Activated CD8-positive, alpha-beta memory T cell treated with anti-CD3 and anti-CD28 coated beads for 36 hours (primary cell): ENCODE results near the gene NR5A1. TPM values are rescaled to one million over a fixed set of nuclear protein-coding genes. Genes with fewer than 3 reads are reported as not detected.

Experiments
- CTCF ChIA-PET: fragments of 350-600 bp; sonication (Branson Sonifier 250); formaldehyde crosslinking; loops from one replicate; lab custom pipeline; 2021; ENCODE audit warnings: antibody characterized with exemption; lab: Charles Lee
- POLR2A ChIA-PET: fragments of 350-600 bp; sonication (Branson Sonifier 250); formaldehyde crosslinking; loops from one replicate; lab custom pipeline; 2021; ENCODE audit warnings: antibody characterized with exemption; lab: Charles Lee
- total RNA-seq, 2 experiments: library from RNA; stranded (reverse); gene quantifications; one replicate each; pipeline ENCODE4 v1.2.3, GENCODE V29; 2021

Gene NR5A1
- total RNA-seq, 2 experiments from 2014 or later: not detected

- ChIA-PET CTCF (no interaction called here), POLR2A (no interaction called here)
These were observed 54.9 kb downstream of the NR5A1 start for GRCh38 chr9:124452326-124452725.

DNA sequence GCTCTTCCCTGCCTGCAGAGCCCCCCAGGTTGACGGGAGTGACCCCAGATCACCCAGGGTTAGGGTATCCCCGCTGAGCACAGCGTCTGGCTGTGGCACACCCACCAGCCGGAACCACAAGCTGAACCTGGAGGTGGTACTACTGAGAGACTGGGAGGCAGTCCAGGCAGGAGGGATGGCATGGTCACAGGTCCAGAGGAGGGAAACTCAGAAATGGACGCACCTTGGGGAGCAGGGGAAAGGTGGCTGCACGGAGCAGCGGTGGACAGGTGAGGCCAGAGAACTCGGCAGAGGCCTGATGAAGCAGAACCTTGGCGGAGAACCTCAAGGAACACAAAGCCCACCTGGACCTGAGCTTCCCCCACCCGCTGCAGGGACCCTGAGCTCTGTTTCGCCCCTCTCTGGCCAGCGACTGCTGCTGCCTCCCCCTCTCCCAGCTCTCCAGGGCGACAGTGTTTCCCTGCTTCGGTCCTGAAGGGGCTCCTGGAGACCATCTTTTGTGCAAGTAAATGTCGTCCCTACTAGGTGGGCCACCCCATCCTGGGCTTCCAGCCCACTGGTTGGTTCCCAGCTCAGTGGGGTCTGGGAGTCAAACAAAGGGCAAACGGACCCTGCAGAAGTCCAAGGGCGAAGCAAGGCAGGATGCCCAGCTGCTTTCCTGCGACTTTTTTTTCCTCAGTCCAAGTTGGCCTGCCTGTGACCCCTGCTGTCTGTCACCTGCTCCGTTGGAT lies 56.1 kb downstream of the NR5A1 start:
- ChIA-PET CTCF (no interaction called here), POLR2A (no interaction called here)

DNA sequence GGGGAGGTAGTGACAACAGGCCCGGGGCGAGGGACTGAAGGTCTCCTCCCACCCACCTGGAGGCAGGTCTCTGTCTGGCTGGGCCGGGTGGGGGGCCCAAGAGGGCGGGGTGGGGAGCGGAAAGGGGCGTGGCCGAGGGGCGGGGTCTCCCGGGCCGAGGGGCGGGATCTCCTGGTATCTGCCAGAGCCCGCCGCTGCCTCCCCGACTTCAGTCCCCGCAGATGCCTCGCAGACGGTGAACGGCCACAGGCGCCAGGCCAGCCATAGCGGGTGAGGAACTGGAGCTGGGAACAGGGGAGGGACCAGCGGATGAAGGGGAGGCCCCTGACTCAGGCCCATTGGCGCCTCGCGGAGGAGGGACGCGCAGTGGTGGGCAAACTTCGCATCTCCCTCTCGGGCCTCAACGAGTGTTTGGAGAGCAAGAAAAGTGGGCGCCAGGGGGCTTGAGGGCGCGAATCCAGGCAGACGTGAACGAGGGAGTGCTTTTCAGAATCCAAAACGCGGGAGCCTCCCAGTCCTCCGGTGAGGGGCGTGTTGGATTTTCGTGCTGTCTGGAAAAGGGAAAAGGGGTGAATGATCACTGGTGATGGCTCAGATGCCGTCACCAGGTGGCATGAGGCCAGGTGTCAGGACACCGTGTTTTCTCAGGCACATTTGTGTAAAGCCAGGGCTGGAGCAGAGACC lies 56.8 kb downstream of the NR5A1 start, which contains the start of gene ADGRD2:
Gene ADGRD2 (plus strand): TSS at position 211 of the 684 bp plus-strand sequence. CDS start 1,216 bp downstream, outside the sequence.
- ChIA-PET CTCF (interaction anchor here (0.6 kb wide), 1 partner anchor 30 kb away, joined by 3 read pairs; no protein-coding TSS in a partner anchor), POLR2A (no interaction called here)

- ChIA-PET POLR2A (no interaction called here), CTCF (interaction anchor here (0.6 kb wide), 1 partner anchor 30 kb away, joined by 3 read pairs; no protein-coding TSS in a partner anchor)
These were observed 57.6 kb downstream of the NR5A1 start for GRCh38 chr9:124449381-124450151.

DNA sequence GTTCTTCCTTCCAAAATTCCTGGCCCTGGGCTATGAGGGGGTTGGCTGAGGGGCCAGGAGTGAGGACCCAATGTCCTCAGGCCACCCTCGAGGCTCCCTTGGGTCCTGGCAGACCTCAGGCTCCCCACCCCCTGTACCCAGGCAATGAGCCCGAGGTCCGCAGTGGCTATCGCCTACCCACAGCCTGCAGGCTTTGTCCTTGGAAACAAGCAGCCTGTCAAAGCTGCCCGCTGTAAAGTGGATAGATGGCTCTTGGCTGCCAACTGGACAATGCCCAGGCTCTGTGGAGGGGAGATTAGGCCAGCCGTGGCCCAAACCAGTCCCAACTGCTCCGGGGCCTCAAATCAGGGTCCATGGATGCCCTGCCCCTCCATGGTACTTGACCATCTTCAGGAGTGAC lies 59.2 kb downstream of the NR5A1 start:
- CTCF ChIA-PET: interaction anchor here (0.7 kb wide), 1 partner anchor 28 kb away, joined by 3 read pairs; no protein-coding TSS in a partner anchor
- POLR2A ChIA-PET: no interaction called here

DNA sequence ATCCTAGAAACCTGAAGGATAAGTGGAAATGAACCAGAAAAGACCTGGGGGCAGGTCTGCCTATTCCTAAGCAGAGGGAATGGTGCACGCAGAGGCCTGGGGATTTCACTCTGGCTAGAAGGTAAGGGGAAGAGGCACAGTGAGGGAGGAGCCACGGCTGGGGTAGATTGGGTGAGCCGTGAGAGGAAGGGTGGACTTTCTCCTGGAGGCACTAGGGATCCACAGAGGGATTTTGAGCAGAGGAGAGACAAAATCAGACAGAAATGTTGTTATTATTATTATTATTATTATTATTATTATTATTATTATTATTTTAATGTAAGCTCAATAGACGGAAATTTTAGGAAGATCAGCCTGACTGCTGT lies 59.9 kb downstream of the NR5A1 start:
- ChIA-PET CTCF (no interaction called here), POLR2A (no interaction called here)

GRCh38 chr9:124444166-124444565 lies 63.0 kb downstream of the NR5A1 start:
- POLR2A ChIA-PET: interaction anchor here (0.7 kb wide), 1 partner anchor 14 kb away, joined by 7 read pairs; no protein-coding TSS in a partner anchor
- CTCF ChIA-PET: interaction anchor here (0.6 kb wide), 1 partner anchor 67 kb away, joined by 4 read pairs; no protein-coding TSS in a partner anchor

DNA sequence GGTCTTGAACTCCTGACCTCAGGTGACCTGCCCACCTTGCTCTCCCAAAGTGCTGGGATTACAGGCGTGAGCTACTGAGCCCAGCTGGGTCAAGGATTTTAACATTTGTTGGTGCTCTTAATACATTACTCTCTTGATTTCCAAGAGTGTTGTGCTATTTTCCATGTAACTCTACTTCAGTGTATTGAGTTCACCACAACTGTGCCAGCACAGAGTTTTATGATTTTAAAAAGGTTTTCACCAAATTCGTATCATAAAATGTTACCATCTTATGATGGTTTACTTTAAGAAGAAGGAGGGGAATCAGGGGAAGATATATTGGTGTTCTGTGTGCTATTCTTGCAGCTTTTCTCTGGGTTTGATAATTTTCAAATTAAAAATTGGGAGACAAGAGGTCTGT lies 63.6 kb downstream of the NR5A1 start:
- ChIA-PET POLR2A (no interaction called here), CTCF (interaction anchor here (0.6 to 0.8 kb wide), 3 partner anchors 68 to 1976 kb away, joined by 3 to 4 read pairs (median 3); no protein-coding TSS in a partner anchor)

DNA sequence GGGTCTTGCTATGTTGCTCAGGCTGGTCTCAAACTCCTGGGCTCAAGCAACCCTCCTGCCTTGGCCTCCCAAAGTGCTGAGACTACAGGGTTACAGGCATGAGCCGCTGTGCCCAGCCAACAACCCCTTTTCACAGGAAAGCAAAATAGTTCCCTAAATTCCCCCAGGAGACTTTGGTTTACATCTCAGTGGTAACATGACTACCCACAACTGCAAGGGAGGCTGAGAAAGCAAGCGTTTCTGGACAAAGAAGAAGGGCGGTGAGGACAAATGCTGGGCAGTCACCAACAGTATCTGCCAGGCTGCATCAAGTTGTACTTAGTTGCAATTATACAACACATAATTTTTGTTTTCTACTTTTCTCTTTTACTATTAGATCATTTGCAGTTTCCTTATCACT lies 64.4 kb downstream of the NR5A1 start:
- ChIA-PET CTCF (interaction anchor here (0.8 kb wide), 1 partner anchor 1641 kb away, joined by 3 read pairs; no protein-coding TSS in a partner anchor), POLR2A (no interaction called here)

GRCh38 chr9:124442379-124442778 lies 64.8 kb downstream of the NR5A1 start:
- ChIA-PET CTCF (no interaction called here), POLR2A (interaction anchor here (0.6 kb wide), 1 partner anchor 891 kb away, joined by 3 read pairs; no protein-coding TSS in a partner anchor)

GRCh38 chr9:124441291-124441690 lies 65.9 kb downstream of the NR5A1 start:
- ChIA-PET POLR2A (no interaction called here), CTCF (interaction anchor here (0.7 kb wide), 2 partner anchors 1278 to 1875 kb away, joined by 4 to 5 read pairs; no protein-coding TSS in a partner anchor)

- CTCF ChIA-PET: interaction anchor here (0.7 kb wide), 1 partner anchor 1876 kb away, joined by 5 read pairs; no protein-coding TSS in a partner anchor
These were observed 66.4 kb downstream of the NR5A1 start for GRCh38 chr9:124440786-124441185.

DNA sequence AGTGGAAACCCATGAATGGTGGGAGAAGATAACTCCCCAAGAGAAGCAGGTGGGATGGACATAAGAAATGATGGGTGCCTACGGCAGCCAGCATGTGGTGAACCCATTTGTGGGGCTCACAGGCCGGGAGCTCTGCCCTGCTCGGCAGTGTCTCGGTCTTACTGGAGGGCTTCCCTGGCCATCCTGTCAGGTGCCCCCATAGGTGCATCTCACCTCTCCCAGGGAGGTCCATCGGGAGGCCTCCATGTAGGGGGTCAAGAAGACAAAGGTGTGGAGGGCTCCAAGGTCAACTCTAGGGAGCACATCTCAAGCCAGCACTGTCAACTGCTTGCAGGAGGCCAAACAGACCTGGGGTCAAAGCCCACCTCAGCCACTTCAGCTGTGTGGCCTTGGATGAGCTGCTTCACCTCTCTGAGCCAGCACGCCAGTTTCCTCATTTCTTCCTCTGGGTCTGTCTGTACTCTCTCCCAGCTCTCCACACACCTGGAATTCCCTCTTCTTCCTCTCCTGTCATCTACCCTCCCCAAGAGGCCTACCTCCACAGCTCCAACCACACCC lies 67.4 kb downstream of the NR5A1 start:
- ChIA-PET CTCF (no interaction called here), POLR2A (no interaction called here)

More at GRCh38 chr9:124440786-124441185, 66.4 kb downstream of the NR5A1 start:
- POLR2A ChIA-PET: no interaction called here

DNA sequence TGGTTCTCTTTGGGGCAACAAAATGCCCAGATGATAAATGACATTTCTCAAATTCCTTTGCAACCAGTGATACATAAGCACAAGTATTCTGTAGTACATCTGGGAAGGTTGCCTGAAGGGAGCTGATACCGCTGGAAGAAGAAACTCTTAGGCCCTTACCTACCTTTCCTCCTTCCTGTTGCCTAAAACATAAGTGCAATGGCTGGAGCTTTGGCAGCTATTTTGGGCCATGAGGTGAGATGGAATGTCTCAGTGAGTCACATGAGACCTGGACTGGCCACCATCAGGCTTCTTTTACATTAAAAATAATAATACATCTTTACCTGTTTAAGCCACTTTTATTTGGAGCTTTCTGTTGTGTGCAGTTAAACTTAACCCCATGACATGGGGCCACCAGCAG lies 68.1 kb downstream of the NR5A1 start:
- CTCF ChIA-PET: no interaction called here

DNA sequence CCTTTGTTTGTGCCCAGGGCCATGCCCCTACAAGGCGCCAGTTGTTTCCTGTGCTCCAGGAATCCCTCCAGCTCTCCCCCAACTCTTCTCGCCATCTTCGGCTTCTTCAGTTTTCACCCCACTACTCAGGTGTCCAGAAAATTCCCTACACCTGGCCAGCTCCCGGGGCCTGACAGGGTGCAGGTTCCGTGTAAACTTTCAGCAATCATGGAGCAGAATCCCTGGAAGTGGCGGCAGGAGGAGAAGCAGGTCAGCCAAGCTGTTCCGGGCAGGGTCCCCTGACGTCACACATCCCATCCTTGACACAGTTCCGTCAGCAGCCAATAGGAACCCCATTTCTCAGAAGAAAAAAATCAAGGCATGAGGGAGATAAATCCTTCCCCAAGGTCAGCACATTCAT lies 69.1 kb downstream of the NR5A1 start:
- ChIA-PET CTCF (no interaction called here), POLR2A (no interaction called here)

More for the DNA sequence above, 68.1 kb downstream of the NR5A1 start:
- POLR2A ChIA-PET: no interaction called here

- ChIA-PET POLR2A (no interaction called here), CTCF (interaction anchor here (0.7 kb wide), 1 partner anchor 125 kb away, joined by 5 read pairs; no protein-coding TSS in a partner anchor)
These were observed 70.1 kb downstream of the NR5A1 start for GRCh38 chr9:124437086-124437485.

- CTCF ChIA-PET: interaction anchor here (0.6 to 0.7 kb wide), 3 partner anchors 50 to 251 kb away, joined by 3 to 4 read pairs (median 4); no protein-coding TSS in a partner anchor
- POLR2A ChIA-PET: no interaction called here
These were observed 70.9 kb downstream of the NR5A1 start for GRCh38 chr9:124436320-124436719.
